Muscle of leg (tissue), 11 donors: ENCODE results near the gene TBL2. TPM values are rescaled to one million over a fixed set of nuclear protein-coding genes. Genes with fewer than 3 reads are reported as not detected.
A peak's percentile ranks its signal among the peaks of the same experiment; 100 is the strongest.
"Not testable (repeated sequence)": the region's sequence is repeated elsewhere in the genome, so short reads cannot be mapped to it uniquely, and the experiment has no call there.

Experiments
- DNase-seq: peaks from one replicate; pipeline ENCODE4 v3.0.0; 2013
- H3K27ac ChIP-seq: one replicate; pipeline ENCODE4 v1.5.1; 2013; ENCODE audit warnings: mild to moderate bottlenecking, low read length, control low read depth
- H3K27me3 ChIP-seq: one replicate; pipeline ENCODE4 v1.6.1; 2013; ENCODE audit warnings: low read length; ENCODE audit not compliant: control insufficient read depth, insufficient read depth
- H3K36me3 ChIP-seq: one replicate; pipeline ENCODE4 v1.6.1; 2013; ENCODE audit warnings: low read length; ENCODE audit not compliant: control insufficient read depth, insufficient read depth
- H3K4me1 ChIP-seq: one replicate; pipeline ENCODE4 v1.6.1; 2013; ENCODE audit warnings: low read length; ENCODE audit not compliant: control insufficient read depth, insufficient read depth
- H3K4me3 ChIP-seq: one replicate; pipeline ENCODE4 v1.5.1; 2013; ENCODE audit warnings: low read length, control low read depth
- H3K9me3 ChIP-seq: replicated peaks from 2 replicates; pipeline ENCODE4 v1.6.1; 2013; ENCODE audit warnings: low read depth, low read length; ENCODE audit not compliant: control insufficient read depth
- WGBS: methylation state at CpG from one replicate; pipeline ENCODE4 v1.1.5; 2013; ENCODE audit warnings: missing lambda C conversion rate; ENCODE audit not compliant: insufficient coverage; 5-methylcytosine and 5-hydroxymethylcytosine counted together
- polyA plus RNA-seq, 8 donors: library from polyadenylated mRNA; unstranded; fragments of 120-200 nt; gene quantifications; one replicate each; pipeline versions ENCODE4 v1.2.1 to v1.2.3, GENCODE V29; 2013; ENCODE audit warnings: inconsistent platforms in 1 of 8, low replicate concordance in 1 of 8; ENCODE audit not compliant: insufficient read length in 8 of 8, insufficient read depth in 1 of 8
- total RNA-seq: library from RNA; stranded (reverse); fragments of 120-200 nt; gene quantifications from one replicate; pipeline ENCODE4 v1.2.4, GENCODE V29; 2013

Gene TBL2
- total and polyA plus RNA-seq, 9 donors: 25.2 to 37.5 (median 28.5) TPM

DNA sequence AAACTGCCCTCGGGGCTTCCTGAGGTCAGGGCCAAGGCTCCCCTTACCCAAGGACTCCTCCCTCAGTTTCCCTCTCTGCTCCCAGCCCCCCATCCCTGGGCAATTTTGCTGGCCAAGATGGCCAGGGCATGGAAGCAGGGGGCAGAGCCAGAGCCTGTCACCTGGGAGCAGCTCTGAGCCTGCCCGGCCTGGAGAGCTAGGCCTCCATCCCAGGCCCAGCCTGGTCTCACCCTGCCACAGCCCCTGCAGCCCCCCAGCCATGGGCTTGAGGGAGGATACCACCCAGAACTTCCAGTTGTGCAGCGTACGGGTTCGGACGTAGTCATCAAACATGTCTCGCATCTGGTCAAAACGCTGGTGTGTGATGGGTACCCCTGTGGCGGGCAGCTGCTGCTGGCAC is 17.0 kb upstream of the TBL2 start:
- Histone ChIP-seq H3K9me3 (no peaks in the 10 kb centered on the region), H3K4me1 (no peaks in the 10 kb centered on the region), H3K36me3 (no peaks in the 10 kb centered on the region), H3K27ac (no peak overlapping the region), H3K4me3 (no peak overlapping the region), H3K27me3 (peaks cover 16% of the 10 kb centered on the region)
- WGBS: 85% methylated on average over 9 of the region's 9 CpGs
- no peak for DNase-seq

DNA sequence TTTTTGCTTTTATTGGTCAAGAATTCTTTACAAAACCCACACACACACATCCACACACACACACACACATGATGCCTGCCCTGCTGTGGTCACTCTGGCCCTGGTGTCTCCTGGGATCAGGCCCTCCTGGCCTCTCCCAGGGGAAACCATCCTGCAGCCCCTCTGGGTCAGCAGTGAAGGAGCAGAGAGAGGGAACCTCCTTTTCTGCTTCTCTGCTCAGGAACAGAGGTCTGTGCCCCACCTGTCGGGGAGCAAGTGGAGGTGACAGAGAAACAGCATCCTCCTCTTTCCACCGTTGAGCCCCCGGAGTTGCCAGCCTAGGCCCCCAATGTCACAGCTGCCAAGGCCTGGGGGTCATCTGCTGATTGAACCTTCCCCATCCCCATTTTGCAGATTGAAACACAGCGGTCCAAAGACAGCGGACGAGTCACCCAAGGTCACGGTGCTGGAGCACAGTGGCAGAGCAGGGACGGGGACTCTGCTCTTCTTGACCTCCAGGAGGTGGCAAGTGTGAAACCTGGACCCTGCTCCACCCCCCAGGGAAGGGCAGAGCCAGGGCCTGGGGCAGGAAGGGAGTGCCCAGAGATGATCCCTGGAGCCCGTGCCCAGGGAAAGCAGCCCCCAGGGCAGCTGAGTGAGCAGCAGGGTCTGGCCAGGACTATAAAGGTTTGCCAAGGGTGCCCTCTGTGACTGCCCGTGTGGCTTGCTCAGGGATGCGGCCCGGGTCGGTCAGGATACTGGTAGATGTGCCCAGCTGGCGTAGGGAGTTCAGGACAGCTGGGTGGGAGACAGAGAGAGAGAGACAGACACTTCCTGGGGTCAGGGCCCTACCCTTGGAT is 15.0 kb upstream of the TBL2 start:
- WGBS: 75% methylated on average over 13 of the region's 14 CpGs
- Histone ChIP-seq H3K4me3 (no peak overlapping the region), H3K27ac (no peak overlapping the region), H3K27me3 (peaks cover 8% of the 10 kb centered on the region), H3K4me1 (no peaks in the 10 kb centered on the region), H3K9me3 (no peaks in the 10 kb centered on the region), H3K36me3 (no peaks in the 10 kb centered on the region)
- no peak for DNase-seq

GRCh38 chr7:73586911-73587310 is 8.5 kb upstream of the TBL2 start:
- 94% methylated on average over 12 of the region's 12 CpGs for whole genome bisulfite sequencing
- H3K27ac ChIP-seq: no peak overlapping the region

DNA sequence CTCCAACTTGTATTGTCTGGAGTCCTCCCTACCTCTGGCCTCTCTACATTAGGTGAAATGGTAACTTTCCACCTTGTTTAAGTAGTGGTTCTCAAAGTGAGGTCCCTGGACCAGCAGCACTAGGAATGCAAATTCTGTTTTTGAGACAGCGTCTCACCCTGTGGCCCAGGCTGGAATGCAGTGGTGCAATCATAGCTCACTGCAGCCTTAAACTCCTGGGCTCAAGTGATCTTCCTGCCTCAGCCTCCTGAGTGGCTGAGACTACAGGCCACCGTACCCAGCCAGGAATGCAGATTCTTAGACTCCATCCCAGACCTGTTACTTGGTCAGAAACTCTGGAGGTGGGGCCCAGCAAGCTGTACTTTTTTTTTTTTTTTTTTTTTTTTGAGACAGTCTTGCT is 6.8 kb upstream of the TBL2 start:
- DNase-seq: no peak
- H3K27ac ChIP-seq: no peak overlapping the region
- H3K9me3 ChIP-seq: no peaks in the 10 kb centered on the region
- H3K27me3 ChIP-seq: no peaks in the 10 kb centered on the region
- H3K4me1 ChIP-seq: peaks cover 10% of the 10 kb centered on the region
- H3K36me3 ChIP-seq: no peaks in the 10 kb centered on the region
- 60% methylated on average over 1 of the region's 2 CpGs for WGBS
- no peak overlapping the region for H3K4me3 ChIP-seq

More at GRCh38 chr7:73586911-73587310, 8.5 kb upstream of the TBL2 start:
- H3K27me3 ChIP-seq: no peaks in the 10 kb centered on the region
- DNase-seq: no peak
- H3K4me1 ChIP-seq: peaks cover 9% of the 10 kb centered on the region
- H3K9me3 ChIP-seq: no peaks in the 10 kb centered on the region
- no peak overlapping the region for H3K4me3 ChIP-seq
- H3K36me3 ChIP-seq: no peaks in the 10 kb centered on the region

- H3K27me3 ChIP-seq: no peaks in the 10 kb centered on the region
These were observed 4.4 kb upstream of the TBL2 start for GRCh38 chr7:73582664-73583202.

DNA sequence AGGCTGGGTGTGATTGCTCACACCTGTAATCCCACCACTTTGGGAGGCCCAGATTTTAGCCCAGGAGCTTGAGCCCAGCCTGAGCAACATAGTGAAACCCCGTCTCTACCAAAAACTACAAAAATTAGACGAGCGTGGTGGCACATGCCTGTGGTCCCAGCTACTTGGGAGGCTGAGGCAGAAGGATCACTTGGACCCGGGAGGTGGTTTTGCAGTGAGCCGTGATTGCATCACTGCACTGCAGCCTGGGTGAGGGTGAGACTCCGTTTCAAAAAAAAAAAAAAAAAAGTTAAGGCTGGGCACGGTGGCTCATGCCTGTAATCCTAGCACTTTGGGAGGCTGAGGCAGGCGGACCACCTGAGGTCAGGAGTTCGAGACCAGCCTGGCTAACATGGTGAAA is 2.6 kb upstream of the TBL2 start:
- DNase-seq, H3K4me3 ChIP-seq, H3K9me3 ChIP-seq, H3K27ac ChIP-seq, H3K36me3 ChIP-seq, H3K27me3 ChIP-seq: not testable (repeated sequence)
- 80% methylated on average over 4 of the region's 9 CpGs for WGBS
- H3K4me1 ChIP-seq: peaks cover 19% of the 10 kb centered on the region

More at GRCh38 chr7:73582664-73583202, 4.4 kb upstream of the TBL2 start:
- H3K4me1 ChIP-seq: peaks cover 15% of the 10 kb centered on the region
- H3K27ac ChIP-seq: no peak overlapping the region
- no peak overlapping the region for H3K4me3 ChIP-seq
- DNase-seq: no peak
- no peaks in the 10 kb centered on the region for H3K9me3 ChIP-seq
- H3K36me3 ChIP-seq: no peaks in the 10 kb centered on the region
- WGBS: 78% methylated on average over 3 of the region's 6 CpGs

- peak; percentile 35 for DNase-seq
- under 1% methylated on average over 22 of the region's 32 CpGs for WGBS
- peaks cover 34% of the 10 kb centered on the region for H3K36me3 ChIP-seq
- H3K4me3 ChIP-seq: peak overlapping the region; percentile 95
- H3K27ac ChIP-seq: peak overlapping the region; percentile 94
- H3K4me1 ChIP-seq: peaks cover 19% of the 10 kb centered on the region
- no peaks in the 10 kb centered on the region for H3K27me3 ChIP-seq
- H3K9me3 ChIP-seq: no peaks in the 10 kb centered on the region
These were observed 595 bp downstream of the TBL2 start for GRCh38 chr7:73577627-73578341.

- H3K27me3 ChIP-seq: no peaks in the 10 kb centered on the region
- H3K36me3 ChIP-seq: peaks cover 71% of the 10 kb centered on the region
- no peak overlapping the region for H3K4me3 ChIP-seq
- DNase-seq: no peak
- no peaks in the 10 kb centered on the region for H3K9me3 ChIP-seq
- 92% methylated on average over 11 of the region's 11 CpGs for WGBS
- H3K4me1 ChIP-seq: peaks cover 8% of the 10 kb centered on the region
- no peak overlapping the region for H3K27ac ChIP-seq
These were observed 4.6 kb downstream of the TBL2 start for GRCh38 chr7:73573791-73574190.

- Histone ChIP-seq H3K4me3 (no peak overlapping the region), H3K36me3 (peaks cover 71% of the 10 kb centered on the region), H3K9me3 (no peaks in the 10 kb centered on the region), H3K27ac (no peak overlapping the region), H3K27me3 (no peaks in the 10 kb centered on the region), H3K4me1 (peaks cover 7% of the 10 kb centered on the region)
- no peak for DNase-seq
- WGBS: 94% methylated on average over 6 of the region's 9 CpGs
These were observed 5.1 kb downstream of the TBL2 start for GRCh38 chr7:73573276-73573675.

- peaks cover 71% of the 10 kb centered on the region for H3K36me3 ChIP-seq
- no peaks in the 10 kb centered on the region for H3K27me3 ChIP-seq
- 67% methylated on average over 1 of the region's 6 CpGs for WGBS
These were observed 5.6 kb downstream of the TBL2 start for GRCh38 chr7:73572767-73573186.

More at GRCh38 chr7:73572767-73573186, 5.6 kb downstream of the TBL2 start:
- H3K27ac ChIP-seq: no peak overlapping the region
- no peaks in the 10 kb centered on the region for H3K9me3 ChIP-seq
- no peak overlapping the region for H3K4me3 ChIP-seq
- H3K4me1 ChIP-seq: peaks cover 7% of the 10 kb centered on the region
- DNase-seq: no peak
